ENCODE measurements around the gene OR4N5. TPM values are rescaled to one million over a fixed set of nuclear protein-coding genes. Genes with fewer than 3 reads are reported as not detected.

OR4N5 gene
- total RNA-seq, 1 experiment from 2014 or later = not detected

DNA sequence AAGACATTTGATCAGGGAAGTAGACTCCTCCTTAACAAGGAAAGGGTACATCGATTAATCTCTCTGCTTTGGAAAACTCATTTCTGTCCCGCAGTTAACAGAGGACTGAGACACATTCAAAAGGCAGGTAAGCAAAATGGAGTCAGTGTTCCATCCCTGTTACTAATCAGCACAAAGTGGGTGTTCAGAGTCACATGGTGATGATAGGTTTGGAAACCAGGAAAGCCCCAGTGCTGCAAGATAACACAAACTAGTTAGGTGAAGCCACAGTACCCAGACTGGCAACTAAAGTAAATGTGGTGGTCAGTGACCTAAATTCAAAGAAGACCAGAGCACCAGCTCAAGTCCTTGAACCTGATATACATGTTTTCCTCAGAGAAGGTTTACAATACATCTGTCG, 26.3 kb upstream of the OR4N5 start:
- Histone ChIP-seq H2AFZ (ENCODE audit: low read depth, low read length, poor library complexity, severe bottlenecking) (no peak overlapping the region), H3K9ac (ENCODE audit: low read length) (no peak overlapping the region), H3K79me2 (ENCODE audit: insufficient read depth, low read length) (no peaks in the 10 kb centered on the region), H3K27ac (ENCODE audit: low read depth, low read length) (no peak overlapping the region), H3K36me3 (ENCODE audit: control insufficient read depth in 1 of 2, insufficient read depth in 2 of 2, low read length in 2 of 2) (no peaks in the 10 kb centered on the region), H3K4me2 (ENCODE audit: low read length) (no peak overlapping the region), H3K9me3 (ENCODE audit: control insufficient read depth in 1 of 2, insufficient read depth in 1 of 2, low read depth in 1 of 2, low read length in 2 of 2) (no peaks in the 10 kb centered on the region; a peak in 1 of 4 replicates), H3K27me3 (ENCODE audit: insufficient read depth, low read length) (no peaks in the 10 kb centered on the region), H4K20me1 (ENCODE audit: insufficient read depth) (no peaks in the 10 kb centered on the region), H3K4me1 (ENCODE audit: control insufficient read depth in 1 of 2, insufficient read depth in 2 of 2, low read length in 2 of 2) (no peaks in the 10 kb centered on the region), H3K4me3 (replicated peaks in 1 of 2; ENCODE audit: low read depth in 1 of 2, low read length in 2 of 2) (no peak overlapping the region), H3K9me2 (ENCODE audit: insufficient read depth) (no peaks in the 10 kb centered on the region)
- POLR2A ChIA-PET = no interaction called here
- CTCF ChIA-PET = no interaction called here
- no peak for TF ChIP-seq TCF7L2 (IDR thresholded peaks at IDR 0.05; ENCODE audit: borderline replicate concordance, extremely low read depth, insufficient read depth, insufficient read length)
- TF ChIP-seq ZFX (IDR thresholded peaks at IDR 0.05) = no peak
- no peak for TF ChIP-seq EZH2 (IDR thresholded peaks at IDR 0.05)
- no peak for TF ChIP-seq EGR1 (IDR thresholded peaks at IDR 0.05; ENCODE audit: low read depth)
- TF ChIP-seq, protein P1, sequence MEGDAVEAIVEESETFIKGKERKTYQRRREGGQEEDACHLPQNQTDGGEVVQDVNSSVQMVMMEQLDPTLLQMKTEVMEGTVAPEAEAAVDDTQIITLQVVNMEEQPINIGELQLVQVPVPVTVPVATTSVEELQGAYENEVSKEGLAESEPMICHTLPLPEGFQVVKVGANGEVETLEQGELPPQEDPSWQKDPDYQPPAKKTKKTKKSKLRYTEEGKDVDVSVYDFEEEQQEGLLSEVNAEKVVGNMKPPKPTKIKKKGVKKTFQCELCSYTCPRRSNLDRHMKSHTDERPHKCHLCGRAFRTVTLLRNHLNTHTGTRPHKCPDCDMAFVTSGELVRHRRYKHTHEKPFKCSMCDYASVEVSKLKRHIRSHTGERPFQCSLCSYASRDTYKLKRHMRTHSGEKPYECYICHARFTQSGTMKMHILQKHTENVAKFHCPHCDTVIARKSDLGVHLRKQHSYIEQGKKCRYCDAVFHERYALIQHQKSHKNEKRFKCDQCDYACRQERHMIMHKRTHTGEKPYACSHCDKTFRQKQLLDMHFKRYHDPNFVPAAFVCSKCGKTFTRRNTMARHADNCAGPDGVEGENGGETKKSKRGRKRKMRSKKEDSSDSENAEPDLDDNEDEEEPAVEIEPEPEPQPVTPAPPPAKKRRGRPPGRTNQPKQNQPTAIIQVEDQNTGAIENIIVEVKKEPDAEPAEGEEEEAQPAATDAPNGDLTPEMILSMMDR (IDR thresholded peaks at IDR 0.05 in 2 of 3, conservative IDR thresholded peaks at IDR 0.05 in 1 of 3; ENCODE audit: borderline replicate concordance in 1 of 3, insufficient read depth in 1 of 3, low read depth in 2 of 3, low read length in 2 of 3) = no peak
- no peak for TF ChIP-seq SIN3A (IDR thresholded peaks at IDR 0.05; ENCODE audit: low read depth)
- TF ChIP-seq ELF1 (IDR thresholded peaks at IDR 0.05; ENCODE audit: borderline replicate concordance, low read depth) = no peak
- TF ChIP-seq YY1 (IDR thresholded peaks at IDR 0.05; ENCODE audit: extremely low read depth, insufficient replicate concordance, low read depth, low read length) = no peak
- TF ChIP-seq, protein P2, sequence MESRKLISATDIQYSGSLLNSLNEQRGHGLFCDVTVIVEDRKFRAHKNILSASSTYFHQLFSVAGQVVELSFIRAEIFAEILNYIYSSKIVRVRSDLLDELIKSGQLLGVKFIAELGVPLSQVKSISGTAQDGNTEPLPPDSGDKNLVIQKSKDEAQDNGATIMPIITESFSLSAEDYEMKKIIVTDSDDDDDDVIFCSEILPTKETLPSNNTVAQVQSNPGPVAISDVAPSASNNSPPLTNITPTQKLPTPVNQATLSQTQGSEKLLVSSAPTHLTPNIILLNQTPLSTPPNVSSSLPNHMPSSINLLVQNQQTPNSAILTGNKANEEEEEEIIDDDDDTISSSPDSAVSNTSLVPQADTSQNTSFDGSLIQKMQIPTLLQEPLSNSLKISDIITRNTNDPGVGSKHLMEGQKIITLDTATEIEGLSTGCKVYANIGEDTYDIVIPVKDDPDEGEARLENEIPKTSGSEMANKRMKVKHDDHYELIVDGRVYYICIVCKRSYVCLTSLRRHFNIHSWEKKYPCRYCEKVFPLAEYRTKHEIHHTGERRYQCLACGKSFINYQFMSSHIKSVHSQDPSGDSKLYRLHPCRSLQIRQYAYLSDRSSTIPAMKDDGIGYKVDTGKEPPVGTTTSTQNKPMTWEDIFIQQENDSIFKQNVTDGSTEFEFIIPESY (IDR thresholded peaks at IDR 0.05; ENCODE audit: extremely low read depth, insufficient replicate concordance, low read length) = no peak
- intact Hi-C loops (cut with micrococcal nuclease) = no loop called here
- DNase-seq (ENCODE audit: low read depth, low spot score) = no peak
- RAD21 ChIA-PET (ENCODE audit: low non-redundant PET in 1 of 2, low total read pairs in 2 of 2, uncharacterized antibody in 2 of 2, unreplicated experiment in 2 of 2) = no interaction called here
- ATAC-seq = no peak
- BruUV-seq (replicated peaks) = no TSS peak
